ACC112 (cell line): ENCODE results near the gene ELK3.
A peak's percentile ranks its signal among the peaks of the same experiment; 100 is the strongest.

Experiments
- H2AFZ ChIP-seq: fragments of 200-600 bp; sonication (generic); one replicate; pipeline ENCODE4 v1.6.0; 2017; ENCODE audit warnings: antibody characterized with exemption, low read length; ENCODE audit not compliant: unreplicated experiment
- H3K27ac ChIP-seq: fragments of 200-600 bp; sonication (generic); 2 replicates; pipeline ENCODE4 v1.5.1; 2014; ENCODE audit warnings: low read depth, mild to moderate bottlenecking, antibody characterized with exemption, low read length, moderate library complexity
- H3K27me3 ChIP-seq: fragments of 200-600 bp; sonication (generic); 2 replicates; pipeline ENCODE4 v1.6.1; 2014; ENCODE audit warnings: mild to moderate bottlenecking, antibody characterized with exemption, low read length, moderate library complexity, mixed read lengths; ENCODE audit not compliant: insufficient read depth
- H3K36me3 ChIP-seq: fragments of 200-600 bp; sonication (generic); 2 replicates; pipeline ENCODE4 v1.6.1; 2016; ENCODE audit warnings: mild to moderate bottlenecking, antibody characterized with exemption, low read length, moderate library complexity, mixed read lengths; ENCODE audit not compliant: insufficient read depth
- H3K4me1 ChIP-seq: fragments of 200-600 bp; sonication (generic); one replicate; pipeline ENCODE4 v1.6.1; 2016; ENCODE audit warnings: low read length, mixed read lengths; ENCODE audit not compliant: insufficient read depth, unreplicated experiment, control insufficient read depth
- H3K4me3 ChIP-seq: fragments of 200-600 bp; sonication (generic); 2 replicates; pipeline ENCODE4 v1.5.1; 2014; ENCODE audit warnings: mild to moderate bottlenecking, low read depth, low read length
- H3K79me2 ChIP-seq: fragments of 200-600 bp; sonication (generic); one replicate; pipeline ENCODE4 v1.6.0; 2016; ENCODE audit warnings: low read length; ENCODE audit not compliant: control insufficient read depth, unreplicated experiment, insufficient read depth

ELK3 gene

DNA sequence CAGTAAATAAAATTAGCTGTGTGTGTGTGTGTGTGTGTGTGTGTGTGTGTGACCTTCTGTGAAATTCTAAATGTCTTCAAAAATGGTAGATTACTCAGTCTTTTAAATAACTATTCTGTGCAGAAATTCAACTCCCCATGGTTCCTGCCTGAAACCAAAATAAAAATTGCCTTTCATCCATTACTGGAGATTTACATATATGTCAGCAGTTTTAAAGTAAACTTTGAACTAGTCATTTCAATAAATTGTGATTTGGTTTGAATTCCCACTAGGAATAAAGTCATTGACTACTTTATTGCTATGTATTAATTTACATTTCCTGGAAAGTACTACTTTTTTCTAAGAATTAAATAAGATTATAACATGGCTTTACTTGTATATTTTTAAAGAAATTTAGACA, 5.3 kb downstream of the ELK3 start:
- H3K27me3 ChIP-seq = no peaks in the 10 kb centered on the region
- peaks cover 87% of the 10 kb centered on the region for H3K79me2 ChIP-seq
- peak overlapping the region; percentile 96 for H3K27ac ChIP-seq
- peaks cover 45% of the 10 kb centered on the region for H3K4me1 ChIP-seq
- H3K4me3 ChIP-seq = peak overlapping the region; percentile 59
- H3K36me3 ChIP-seq = peaks cover 11% of the 10 kb centered on the region
- no peak overlapping the region for H2AFZ ChIP-seq

DNA sequence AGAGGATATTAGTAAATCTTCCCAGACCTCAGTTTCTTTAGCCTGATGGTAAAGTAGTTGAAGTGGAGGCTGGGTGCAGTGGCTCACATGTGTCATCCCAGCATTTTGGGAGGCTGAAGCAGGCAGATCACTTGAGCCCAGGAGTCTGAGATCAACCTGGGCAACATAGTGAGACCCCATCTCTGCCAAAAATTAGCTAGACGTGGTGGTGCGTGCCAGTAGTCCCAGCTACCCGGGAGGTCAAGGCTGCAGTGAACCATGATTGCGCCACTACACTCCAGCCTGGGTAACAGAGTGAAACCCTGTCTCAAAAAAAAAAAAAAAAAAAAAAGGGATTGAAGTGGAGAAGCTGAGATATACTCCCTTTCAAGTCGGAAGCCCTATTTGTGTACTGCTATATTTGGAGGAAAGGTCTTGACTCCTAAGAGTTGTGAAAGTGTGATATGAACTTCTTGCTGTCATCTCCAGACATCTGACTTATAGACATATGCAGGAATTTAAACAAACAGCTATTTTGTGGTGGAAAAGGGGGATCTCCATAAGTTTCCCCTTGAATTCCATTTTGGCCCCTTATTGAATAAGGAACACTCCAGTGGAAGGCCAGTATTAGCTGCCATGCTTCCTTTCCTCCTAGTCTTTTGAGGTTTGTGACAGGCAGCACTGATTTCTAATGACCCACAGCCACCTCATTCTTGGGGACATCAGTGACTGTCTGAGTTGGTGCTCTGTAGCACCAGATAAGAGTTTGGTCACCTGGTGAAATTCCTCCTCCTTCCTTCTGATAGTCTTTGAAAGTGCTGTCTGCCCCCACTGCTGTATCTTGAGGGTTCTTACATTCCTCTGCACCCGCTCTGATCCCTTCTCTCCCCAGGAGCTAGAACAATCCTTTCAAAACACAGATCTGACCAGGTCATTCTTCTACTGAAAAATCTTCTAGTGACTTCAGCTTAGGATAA, 7.4 kb downstream of the ELK3 start:
- no peak overlapping the region for H2AFZ ChIP-seq
- H3K4me1 ChIP-seq = peaks cover 59% of the 10 kb centered on the region
- H3K36me3 ChIP-seq = peaks cover 22% of the 10 kb centered on the region
- H3K79me2 ChIP-seq = peaks cover 90% of the 10 kb centered on the region
- H3K27ac ChIP-seq = peak overlapping the region; percentile 26
- no peak overlapping the region for H3K4me3 ChIP-seq
- no peaks in the 10 kb centered on the region for H3K27me3 ChIP-seq

DNA sequence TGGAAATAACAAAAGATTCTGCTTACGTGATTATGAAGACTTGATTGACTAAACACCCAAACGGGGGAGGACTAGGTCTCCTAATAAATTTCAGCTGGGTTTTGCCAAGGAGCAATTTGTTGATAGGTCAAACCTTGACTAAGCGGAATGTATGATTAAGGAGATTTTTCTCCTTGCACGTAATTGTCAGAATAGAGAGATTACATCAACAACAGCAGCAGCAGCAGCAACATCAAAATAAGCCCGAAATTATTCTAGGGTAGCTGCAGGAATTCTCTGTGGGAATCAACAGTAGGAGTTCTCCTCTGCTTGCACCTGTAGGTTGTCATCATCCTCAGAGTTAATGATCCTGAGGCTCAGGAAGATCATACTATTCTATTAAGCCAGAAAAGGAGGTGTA, 10.2 kb downstream of the ELK3 start:
- H3K79me2 ChIP-seq = peaks cover 99% of the 10 kb centered on the region

GRCh38 chr12:96205908-96206307, 11.7 kb downstream of the ELK3 start:
- peak overlapping the region; percentile 30; the same call in 1 of the 2 replicates for H3K27ac ChIP-seq
- H2AFZ ChIP-seq = no peak overlapping the region
- peaks cover 99% of the 10 kb centered on the region for H3K79me2 ChIP-seq
- H3K27me3 ChIP-seq = no peaks in the 10 kb centered on the region
- peaks cover 25% of the 10 kb centered on the region for H3K36me3 ChIP-seq
- H3K4me3 ChIP-seq = no peak overlapping the region
- peaks cover 70% of the 10 kb centered on the region for H3K4me1 ChIP-seq

More for the DNA sequence above, 10.2 kb downstream of the ELK3 start:
- H3K36me3 ChIP-seq = peaks cover 22% of the 10 kb centered on the region
- H3K4me3 ChIP-seq = no peak overlapping the region
- H2AFZ ChIP-seq = no peak overlapping the region
- no peaks in the 10 kb centered on the region for H3K27me3 ChIP-seq
- H3K4me1 ChIP-seq = peaks cover 71% of the 10 kb centered on the region
- H3K27ac ChIP-seq = no peak overlapping the region

DNA sequence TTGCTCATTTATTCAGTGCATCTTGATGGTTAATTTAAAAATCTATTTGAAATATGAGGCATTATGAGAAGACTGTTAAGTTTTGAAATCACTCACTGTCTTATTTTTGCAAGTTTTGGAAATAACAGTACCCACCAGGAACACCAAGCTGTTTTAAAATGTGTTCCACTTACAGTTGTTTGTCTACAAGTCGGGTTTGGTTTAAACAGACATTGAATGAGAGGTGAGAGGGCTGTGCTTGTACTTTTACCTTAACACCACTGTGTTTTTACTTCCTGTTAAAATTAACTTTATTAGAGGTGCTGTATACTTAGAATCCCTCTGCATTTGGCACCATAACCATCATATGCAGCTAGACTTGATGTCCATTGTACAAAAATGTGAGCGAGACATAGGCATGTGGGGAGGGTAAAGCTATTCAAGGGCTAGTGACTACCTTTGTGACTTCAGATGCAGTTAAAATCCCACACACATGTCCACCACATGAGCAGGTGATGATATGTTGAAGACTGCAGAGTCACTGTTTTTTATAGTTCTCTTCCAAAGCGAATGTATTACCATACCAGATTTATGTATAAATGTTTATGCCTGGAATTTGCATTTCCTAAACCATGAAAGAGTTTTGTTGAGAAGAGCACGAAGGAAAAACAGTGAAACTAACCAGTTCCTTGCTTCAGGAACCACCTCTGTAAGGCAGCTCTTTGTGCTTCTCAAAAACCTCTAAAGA, 12.9 kb downstream of the ELK3 start:
- H3K27ac ChIP-seq = peak overlapping the region; percentile 84
- no peak overlapping the region for H2AFZ ChIP-seq
- no peak overlapping the region for H3K4me3 ChIP-seq
- H3K27me3 ChIP-seq = no peaks in the 10 kb centered on the region
- peaks cover 98% of the 10 kb centered on the region for H3K79me2 ChIP-seq
- H3K4me1 ChIP-seq = peaks cover 71% of the 10 kb centered on the region
- H3K36me3 ChIP-seq = peaks cover 25% of the 10 kb centered on the region

GRCh38 chr12:96208346-96208745, 14.2 kb downstream of the ELK3 start:
- Histone ChIP-seq H3K4me3 (peak overlapping the region; percentile 32; the same call in 1 of the 2 replicates), H3K27me3 (no peaks in the 10 kb centered on the region), H3K79me2 (peaks cover 98% of the 10 kb centered on the region), H3K27ac (peak overlapping the region; percentile 84), H3K4me1 (peaks cover 83% of the 10 kb centered on the region), H2AFZ (no peak overlapping the region), H3K36me3 (peaks cover 21% of the 10 kb centered on the region)

DNA sequence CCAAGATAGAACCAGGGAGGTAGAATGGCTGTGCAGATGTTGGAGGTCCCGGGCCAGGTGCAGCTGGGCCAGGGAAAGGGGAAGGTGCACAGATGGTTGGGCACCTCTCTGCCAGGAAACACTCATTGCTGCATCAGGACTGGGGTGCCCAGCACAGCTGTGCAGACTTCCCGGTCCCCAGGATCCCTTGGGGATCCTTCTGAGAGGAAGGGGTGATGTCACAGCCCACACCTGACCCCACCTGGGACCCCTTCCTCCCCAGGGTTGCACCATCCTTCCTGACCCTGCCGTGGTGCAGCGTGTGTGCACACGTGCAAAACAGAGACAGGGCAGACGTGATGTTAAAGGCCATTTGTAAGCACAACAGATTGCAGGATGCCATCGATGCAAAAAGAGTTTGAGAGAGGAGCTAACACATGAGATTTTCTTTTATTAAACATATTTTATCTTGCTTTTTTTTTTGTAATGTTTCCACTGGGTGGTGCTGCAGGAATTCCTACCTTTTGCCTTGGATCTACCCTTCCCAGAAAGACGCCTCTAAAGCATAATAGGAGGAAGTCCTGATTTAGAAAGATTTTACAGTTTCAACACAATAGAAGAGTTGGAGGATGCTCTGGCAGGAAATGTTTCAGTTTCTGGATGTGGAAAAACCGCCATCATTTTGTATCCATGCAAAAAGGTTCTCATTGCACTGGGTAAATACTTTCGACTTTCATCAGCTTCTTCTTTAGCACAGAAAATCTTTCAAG, 14.8 kb downstream of the ELK3 start:
- H3K36me3 ChIP-seq = peaks cover 19% of the 10 kb centered on the region
- H3K4me1 ChIP-seq = peaks cover 89% of the 10 kb centered on the region
- no peak overlapping the region for H2AFZ ChIP-seq
- peak overlapping the region; percentile 84 for H3K27ac ChIP-seq
- peak overlapping the region; percentile 32; the same call in 1 of the 2 replicates for H3K4me3 ChIP-seq
- no peaks in the 10 kb centered on the region for H3K27me3 ChIP-seq
- H3K79me2 ChIP-seq = peaks cover 98% of the 10 kb centered on the region

DNA sequence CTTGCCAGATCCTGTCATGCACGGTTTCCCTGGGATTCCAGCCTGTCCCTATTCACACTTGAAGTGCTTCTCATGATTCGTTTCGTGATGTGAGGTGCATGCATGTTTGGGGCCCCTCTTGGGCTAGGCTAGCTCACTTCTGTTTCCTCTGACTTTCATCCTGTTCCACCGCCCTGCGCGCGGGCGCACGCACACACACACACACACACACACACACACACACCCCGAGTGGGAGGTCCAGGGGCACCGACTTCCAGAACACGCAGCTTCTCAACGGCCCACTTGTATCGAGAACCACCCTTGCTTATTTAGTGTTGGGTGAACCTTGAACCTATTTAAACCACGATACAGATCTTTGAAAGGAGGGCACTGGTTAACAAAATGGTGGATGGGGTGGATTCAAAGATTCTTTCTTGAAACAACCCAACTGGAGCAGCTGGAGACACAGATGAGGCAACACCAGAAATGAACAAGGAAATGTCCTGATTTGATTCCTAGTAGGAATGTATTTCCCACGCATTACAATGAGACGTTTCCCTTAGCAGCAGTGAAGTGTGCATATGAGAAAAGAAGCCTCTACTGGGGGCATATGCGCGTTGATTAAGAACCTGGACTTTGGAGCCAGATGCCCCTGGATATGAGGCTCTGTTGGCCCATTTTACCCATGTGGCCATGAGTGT, 16.3 kb downstream of the ELK3 start:
- H3K36me3 ChIP-seq = peaks cover 8% of the 10 kb centered on the region; the same call in 1 of the 2 replicates
- H3K4me3 ChIP-seq = no peak overlapping the region
- H3K4me1 ChIP-seq = peaks cover 84% of the 10 kb centered on the region
- no peak overlapping the region for H2AFZ ChIP-seq
- H3K79me2 ChIP-seq = peaks cover 97% of the 10 kb centered on the region
- no peaks in the 10 kb centered on the region for H3K27me3 ChIP-seq
- H3K27ac ChIP-seq = peak overlapping the region; percentile 84

DNA sequence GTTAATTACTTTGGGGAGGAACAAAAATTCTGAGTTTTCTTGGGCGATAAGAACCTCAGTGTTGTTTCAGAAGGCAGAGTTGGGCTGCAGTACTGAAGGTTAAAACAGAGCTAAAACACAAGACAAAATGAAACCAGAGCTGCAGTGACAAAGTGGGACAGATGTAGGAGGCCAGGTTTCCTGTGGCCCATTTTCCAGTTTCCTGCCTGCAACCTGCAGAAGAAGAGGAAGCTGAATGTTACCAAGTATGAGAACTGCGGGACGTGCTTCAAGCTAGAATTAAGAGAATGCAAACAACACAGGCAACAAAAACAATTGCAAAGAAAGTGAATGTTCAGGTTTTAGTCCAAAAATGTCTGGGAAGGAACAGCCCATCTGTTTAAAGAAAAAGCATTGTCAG, 17.8 kb downstream of the ELK3 start:
- Histone ChIP-seq H3K4me1 (peaks cover 75% of the 10 kb centered on the region), H3K4me3 (peak overlapping the region; percentile 33; the same call in 1 of the 2 replicates), H3K79me2 (peaks cover 97% of the 10 kb centered on the region), H2AFZ (no peak overlapping the region), H3K27me3 (no peaks in the 10 kb centered on the region), H3K27ac (peak overlapping the region; percentile 69), H3K36me3 (peaks cover 13% of the 10 kb centered on the region; the same call in 1 of the 2 replicates)
